Prostate gland (tissue), 2 donors: ENCODE data around the gene PLTP.

Experiments used
- CTCF ChIP-seq, 4 experiments: fragments of 200-600 bp in 2 of 4; fragments of 450-650 bp in 2 of 4; sonication (generic) in 2 of 4; IDR thresholded peaks; 1 replicate in 3 of 4; 2 replicates in 1 of 4; pipeline ENCODE4 v1.5.1; 2016 to 2019; ENCODE audit warnings: antibody characterized with exemption in 4 of 4, mild to moderate bottlenecking in 2 of 4, moderate library complexity in 2 of 4
- POLR2A ChIP-seq: fragments of 450-650 bp; IDR thresholded peaks from one replicate; pipeline ENCODE4 v1.6.1; 2016; ENCODE audit warnings: antibody characterized with exemption, mild to moderate bottlenecking
- POLR2AphosphoS5 ChIP-seq: sonication (generic); formaldehyde crosslinking; IDR thresholded peaks from one replicate; pipeline ENCODE4 v1.6.1; 2017; ENCODE audit warnings: antibody characterized with exemption

GRCh38 chr20:45907219-45907948 lies 4.6 kb downstream of the PLTP start:
- TF ChIP-seq POLR2AphosphoS5 (no peak), CTCF (IDR thresholded peaks at IDR 0.05) (no peak), POLR2A (no peak)
